ENCODE results near the gene MCRS1. TPM values are rescaled to one million over a fixed set of nuclear protein-coding genes. Genes with fewer than 3 reads are reported as not detected.

Gene MCRS1
- total and polyA plus RNA-seq, 8 donors, result 40.5 to 65.2 (median 52.3) TPM

- Histone ChIP-seq H3K4me1 (peaks cover 8 to 24% of the 10 kb centered on the region in 2 donors), H3K27me3 (no peaks in the 10 kb centered on the region), H3K36me3 (peaks cover 0 to 15% of the 10 kb centered on the region in 2 donors), H3K9me3 (no peaks in the 10 kb centered on the region), H3K27ac (peak overlapping the region; percentile 81 to 92), H3K4me3 (peak overlapping the region; percentile 77 to 99)
- DNase-seq, result peak in 1 of 4 donors; percentile 50
- no peak for TF ChIP-seq CTCF (IDR thresholded peaks at IDR 0.05)
- peak; percentile 12 for ATAC-seq
- intact Hi-C loops (cut with DNase I), result no loop called here
Observed at GRCh38 chr12:49568442-49569162, 660 bp upstream of the MCRS1 start.

GRCh38 chr12:49567302-49567610 is 686 bp downstream of the MCRS1 start:
- intact Hi-C loops (cut with DNase I), result no loop called here
- Histone ChIP-seq H3K9me3 (no peaks in the 10 kb centered on the region), H3K36me3 (peaks cover 2 to 28% of the 10 kb centered on the region in 2 donors), H3K27me3 (no peaks in the 10 kb centered on the region), H3K4me1 (peaks cover 8 to 24% of the 10 kb centered on the region in 2 donors), H3K4me3 (peak overlapping the region; percentile 77 to 99), H3K27ac (peak overlapping the region; percentile 81 to 92)
- ATAC-seq, result peak; percentile 16
- peak in 1 of 4 donors; percentile 70 for DNase-seq
- no peak for TF ChIP-seq CTCF (IDR thresholded peaks at IDR 0.05)

- DNase-seq (peak in 2 of 4 donors; percentile 25 to 42), ATAC-seq (no peak)
- Histone ChIP-seq H3K4me1 (peaks cover 8 to 24% of the 10 kb centered on the region in 2 donors), H3K4me3 (no peak overlapping the region), H3K36me3 (peaks cover 2 to 37% of the 10 kb centered on the region in 2 donors), H3K9me3 (no peaks in the 10 kb centered on the region), H3K27ac (no peak overlapping the region), H3K27me3 (no peaks in the 10 kb centered on the region)
- TF ChIP-seq CTCF (IDR thresholded peaks at IDR 0.05), result no peak
- intact Hi-C loops (cut with DNase I), result no loop called here
Observed at GRCh38 chr12:49566361-49566760, 1.6 kb downstream of the MCRS1 start.

GRCh38 chr12:49565406-49566265 is 2.3 kb downstream of the MCRS1 start:
- Histone ChIP-seq H3K36me3 (peaks cover 2 to 44% of the 10 kb centered on the region in 2 donors), H3K27ac (no peak overlapping the region), H3K27me3 (no peaks in the 10 kb centered on the region), H3K4me1 (peaks cover 8 to 24% of the 10 kb centered on the region in 2 donors), H3K4me3 (no peak overlapping the region), H3K9me3 (no peaks in the 10 kb centered on the region)
- peak in 2 of 4 donors; percentile 19 to 35 for DNase-seq
- no peak for TF ChIP-seq CTCF (IDR thresholded peaks at IDR 0.05)
- no peak for ATAC-seq
- intact Hi-C loops (cut with DNase I), result no loop called here

Data from left lung (tissue), 10 donors.